ENCODE results near the gene TNKS1BP1. TPM values are rescaled to one million over a fixed set of nuclear protein-coding genes. Genes with fewer than 3 reads are reported as not detected.

TNKS1BP1 gene
- total and polyA plus RNA-seq, 9 of the 15 experiments (the other 6 are each of a cell fraction or from before 2014, with no cell fraction given): 1.1 to 47.2 (median 10.9) TPM

GRCh38 chr11:57327721-57328120, 3.0 kb upstream of the TNKS1BP1 start:
- POLR2A ChIA-PET: interaction anchor here (0.7 to 1.7 kb wide), 2 partner anchors 18 to 19 kb away, joined by 4 to 5 read pairs; no protein-coding TSS in a partner anchor
- WGBS (ENCODE audit: insufficient coverage, low coverage, missing lambda C conversion rate): 92% methylated on average over 5 of the region's 5 CpGs
- Histone ChIP-seq H3K4me2 (ENCODE audit: insufficient read depth, low read length) (no peak overlapping the region), H3K9me3 (replicated peaks; ENCODE audit: control insufficient read depth, insufficient read depth, low read depth, low read length) (no peaks in the 10 kb centered on the region), H3K9ac (ENCODE audit: insufficient read depth in 1 of 2, low read depth in 2 of 2, low read length in 2 of 2) (no peak overlapping the region), H2AFZ (ENCODE audit: low read depth, low read length) (no peak overlapping the region), H3K4me3 (no peak overlapping the region), H4K20me1 (replicated peaks; ENCODE audit: control insufficient read depth, insufficient read depth, low read length) (peaks cover 7% of the 10 kb centered on the region), H3K27me3 (ENCODE audit: control insufficient read depth in 2 of 2, insufficient read depth in 2 of 2, low read length in 2 of 2) (no peaks in the 10 kb centered on the region), H3K9me1 (ENCODE audit: control insufficient read depth, insufficient read depth, low read length) (peaks cover 5% of the 10 kb centered on the region), H3K4me1 (replicated peaks in 1 of 2; ENCODE audit: control insufficient read depth in 2 of 2, insufficient read depth in 2 of 2, low read length in 2 of 2) (peaks cover 28 to 33% of the 10 kb centered on the region in 2 experiments), H3K79me2 (ENCODE audit: control insufficient read depth, insufficient read depth, low read length) (peaks cover 22% of the 10 kb centered on the region), H3K27ac (ENCODE audit: extremely low read depth, low read depth, low read length) (no peak overlapping the region), H3K36me3 (ENCODE audit: control insufficient read depth, insufficient read depth, low read length) (peaks cover 71% of the 10 kb centered on the region)
- CTCF ChIA-PET (ENCODE audit: low intra/inter-chr PET ratio): no interaction called here
- no peak for ATAC-seq
- in situ Hi-C loops (cut with MboI): no loop called here
- no peak for FAIRE-seq
- intact Hi-C loops (cut with micrococcal nuclease): loop anchor here (5.0 kb wide), 1 partner anchor 50 kb away; no protein-coding TSS in a partner anchor
- BruUV-seq (replicated peaks): no TSS peak
- no peak for DNase-seq (ENCODE audit: extremely low read depth in 1 of 4, low spot score in 3 of 4)
- no peak for TF ChIP-seq SIN3A (IDR thresholded peaks at IDR 0.05; ENCODE audit: borderline replicate concordance in 2 of 2, control insufficient read depth in 1 of 2, low read depth in 2 of 2, low read length in 2 of 2)
- no peak for TF ChIP-seq THAP12 (CRISPR knock-in tag; IDR thresholded peaks at IDR 0.05)
- no peak for TF ChIP-seq ZBTB1 (CRISPR knock-in tag; IDR thresholded peaks at IDR 0.05; ENCODE audit: borderline replicate concordance, low read depth)
- TF ChIP-seq ZEB2 (IDR thresholded peaks at IDR 0.05): no peak
- no peak for TF ChIP-seq CUX1 (CRISPR knock-in tag; IDR thresholded peaks at IDR 0.05)
- no peak for TF ChIP-seq SAFB (IDR thresholded peaks at IDR 0.05; ENCODE audit: borderline replicate concordance, low read depth, low read length)
- no peak for TF ChIP-seq ZNF592 (IDR thresholded peaks at IDR 0.05)
- no peak for TF ChIP-seq POLR3G (IDR thresholded peaks at IDR 0.05; ENCODE audit: extremely low read depth, insufficient read length, insufficient replicate concordance)

Data from K562 (cell line).